Mucosa of gallbladder (tissue), 1 donor: ENCODE data around the gene SERTM2. TPM values are rescaled to one million over a fixed set of nuclear protein-coding genes. Genes with fewer than 3 reads are reported as not detected.
"Not testable (repeated sequence)": the region's sequence is repeated elsewhere in the genome, so short reads cannot be mapped to it uniquely, and the experiment has no call there.

Source experiments
- DNase-seq: peaks from one replicate; pipeline ENCODE4 v3.0.0-alpha.2; 2020; ENCODE audit warnings: low spot score
- total RNA-seq: library from RNA; stranded (reverse); gene quantifications from one replicate; pipeline ENCODE4 v1.2.1, GENCODE V29; 2021
- donor health status: DM: no; HTN: no; CAD: no.

Gene SERTM2
- total RNA-seq = 0.06 TPM

DNA sequence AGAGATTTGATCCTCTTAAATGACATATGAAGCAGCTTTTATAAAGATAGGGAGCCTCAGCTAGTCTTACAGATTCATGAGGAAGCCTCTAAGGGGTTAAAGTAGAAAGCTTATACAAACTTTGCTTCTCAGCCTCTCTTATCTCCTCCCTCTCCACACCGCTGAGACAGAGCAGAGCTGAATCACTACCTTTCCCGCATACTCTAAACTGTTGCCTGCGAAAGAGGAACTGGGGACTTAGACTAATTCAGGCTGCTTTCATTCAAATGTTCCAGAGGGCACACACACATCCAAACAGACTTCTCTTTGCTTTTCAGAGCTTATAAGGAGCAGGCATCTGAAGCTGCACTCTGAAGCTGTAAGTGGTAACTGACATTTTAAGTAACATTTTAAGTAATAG is at the start of gene SERTM2:
TSS of gene SERTM2 (plus strand) at position 169 of the 400 bp plus-strand sequence. CDS start 7,213 bp downstream, outside the sequence.
- DNase-seq = no peak

DNA sequence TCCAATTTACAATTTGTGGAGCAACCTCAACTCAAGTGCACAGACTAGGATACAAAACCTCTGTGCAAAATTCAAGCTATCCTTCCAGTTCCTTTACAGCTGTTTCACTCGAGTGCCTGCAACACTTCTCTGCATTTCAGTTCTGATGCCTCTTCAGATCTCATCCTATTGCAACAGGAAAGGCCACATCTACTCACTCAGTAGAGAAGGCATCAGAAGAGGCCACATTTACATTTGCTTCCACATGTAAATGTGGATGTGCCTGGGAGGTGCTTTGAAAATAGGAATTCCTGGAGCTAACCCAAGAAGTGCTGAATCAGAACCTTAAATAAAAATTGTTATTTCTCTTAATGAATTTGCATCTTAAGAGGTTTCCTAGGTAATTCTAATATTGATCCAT is 45.8 kb upstream of the SERTM2 start:
- DNase-seq = no peak

DNA sequence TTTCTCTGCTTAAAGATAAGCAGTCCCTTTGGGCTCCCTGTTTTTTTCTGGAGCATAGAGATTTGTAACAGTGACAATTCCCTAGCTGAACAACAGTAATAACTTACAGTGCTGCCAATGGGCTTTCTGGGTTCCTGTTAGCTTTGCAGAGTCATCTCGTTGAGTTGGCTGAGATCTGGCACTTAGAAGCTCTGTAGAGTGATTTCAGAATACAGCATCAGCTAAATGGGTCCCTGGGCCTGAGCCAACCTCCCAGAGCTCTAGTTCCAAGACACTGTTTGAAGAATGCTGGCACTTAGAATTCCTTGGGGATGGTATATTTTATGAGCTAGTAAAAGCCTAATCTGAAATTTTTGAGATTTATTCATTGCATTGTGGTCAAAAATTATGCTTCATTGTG is 43.5 kb upstream of the SERTM2 start:
- DNase-seq = peak; percentile 11

DNA sequence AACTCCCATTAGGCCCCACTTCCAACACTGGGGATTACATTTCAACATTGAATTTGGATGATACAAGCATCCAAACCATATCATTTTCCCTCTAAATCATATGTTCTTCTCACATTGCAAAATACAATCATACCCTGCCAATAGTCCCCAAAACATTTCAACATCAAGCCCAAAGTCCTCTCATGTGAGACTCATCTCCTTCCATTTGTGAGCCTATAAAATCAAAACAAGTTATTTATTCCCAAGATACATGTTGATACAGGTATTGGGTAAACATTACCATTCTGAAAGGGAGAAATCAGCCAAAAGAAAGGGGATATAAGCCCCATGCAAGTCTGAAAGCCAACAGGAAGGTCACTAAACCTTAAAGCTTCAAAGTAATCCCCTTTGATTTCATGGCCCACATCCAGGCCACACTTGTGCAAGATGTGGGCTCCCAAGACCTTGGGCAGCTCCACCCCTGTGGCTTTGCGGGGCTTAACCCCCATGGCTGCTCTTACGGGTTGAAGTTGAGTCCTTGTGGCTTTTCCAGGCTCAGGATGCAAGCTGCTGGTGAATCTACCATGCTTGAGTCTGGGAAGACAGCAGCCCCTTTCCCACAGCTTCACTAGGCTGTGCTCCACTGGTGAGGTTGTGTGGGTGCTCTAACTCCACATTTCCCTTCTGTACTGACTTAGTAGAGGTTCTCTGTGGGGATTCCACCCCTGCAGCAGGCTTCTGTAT is 40.6 kb upstream of the SERTM2 start:
- no peak for DNase-seq

DNA sequence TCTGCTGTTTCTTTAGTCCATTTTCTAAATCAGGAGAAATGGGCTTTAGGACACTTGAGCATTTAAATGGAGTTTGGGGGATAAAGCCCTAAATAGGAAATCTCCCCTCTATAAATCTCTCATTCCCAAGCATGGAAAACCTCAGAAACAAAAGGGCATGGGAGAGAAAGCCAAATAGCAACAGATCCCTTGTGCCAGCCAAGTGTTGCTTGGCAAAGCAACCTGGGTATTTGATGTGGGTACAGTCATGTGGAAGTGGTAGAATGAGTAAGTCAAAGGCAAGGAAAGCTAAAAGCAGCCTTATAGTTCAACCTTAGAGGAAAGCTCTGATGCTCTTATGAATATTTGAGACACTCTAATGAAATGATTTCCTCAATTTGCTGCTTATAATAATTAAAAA is 29.5 kb upstream of the SERTM2 start:
- DNase-seq = no peak

DNA sequence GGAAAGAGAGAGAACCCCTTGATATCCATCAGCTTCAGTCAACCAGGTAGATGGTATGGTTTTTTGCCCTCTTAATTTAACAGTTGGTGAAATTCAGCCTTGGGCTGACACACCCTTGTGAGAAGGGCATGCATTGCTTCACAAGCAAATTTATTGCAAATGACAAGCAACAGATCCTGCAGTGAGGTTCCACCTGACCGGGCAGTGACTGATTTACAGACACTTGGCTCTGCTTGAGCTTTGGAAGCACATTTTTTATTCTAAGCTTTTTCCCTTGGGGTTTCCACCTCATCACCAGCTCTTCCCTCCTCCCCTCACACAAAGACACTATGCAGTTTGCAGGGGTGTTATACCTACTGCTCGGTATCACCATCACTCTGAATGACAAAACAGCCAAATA is 28.3 kb upstream of the SERTM2 start:
- no peak for DNase-seq

DNA sequence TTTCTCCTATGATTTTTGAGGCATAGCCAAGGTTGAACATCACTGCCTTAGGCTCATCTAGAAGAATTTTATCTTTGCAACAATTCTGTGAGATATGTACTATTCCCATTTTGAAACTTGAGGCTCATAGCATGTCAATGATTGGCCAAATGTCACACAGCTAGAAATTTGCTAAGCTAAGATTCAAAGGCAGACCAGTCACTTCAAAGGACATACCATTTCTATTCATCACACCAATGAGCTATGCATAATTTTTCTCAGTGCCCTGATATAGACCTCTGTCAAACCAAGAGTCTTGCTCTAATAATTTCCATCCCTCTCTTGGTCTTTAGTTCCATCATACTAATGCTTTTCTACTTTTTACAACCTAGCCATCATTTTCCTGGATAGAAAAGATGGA is 27.6 kb upstream of the SERTM2 start:
- no peak for DNase-seq

DNA sequence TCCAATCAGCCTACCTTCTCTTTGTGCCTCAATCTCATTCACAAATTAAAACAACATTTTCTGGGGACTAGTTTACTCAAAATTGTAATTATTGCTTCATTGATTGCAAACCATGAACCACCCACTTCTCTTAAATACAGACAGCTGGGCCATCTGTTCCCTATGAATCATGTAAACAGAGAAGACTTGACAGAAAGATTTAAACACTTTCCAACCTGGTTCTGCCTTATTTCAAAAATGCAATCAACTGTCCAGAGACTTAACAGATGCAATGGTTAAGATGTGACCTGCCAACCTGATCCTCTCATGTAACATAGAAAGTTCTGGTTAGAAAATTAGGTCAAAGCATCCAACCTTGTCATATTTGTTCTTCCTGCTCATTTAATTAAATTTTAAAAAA is 20.8 kb upstream of the SERTM2 start:
- DNase-seq = no peak

DNA sequence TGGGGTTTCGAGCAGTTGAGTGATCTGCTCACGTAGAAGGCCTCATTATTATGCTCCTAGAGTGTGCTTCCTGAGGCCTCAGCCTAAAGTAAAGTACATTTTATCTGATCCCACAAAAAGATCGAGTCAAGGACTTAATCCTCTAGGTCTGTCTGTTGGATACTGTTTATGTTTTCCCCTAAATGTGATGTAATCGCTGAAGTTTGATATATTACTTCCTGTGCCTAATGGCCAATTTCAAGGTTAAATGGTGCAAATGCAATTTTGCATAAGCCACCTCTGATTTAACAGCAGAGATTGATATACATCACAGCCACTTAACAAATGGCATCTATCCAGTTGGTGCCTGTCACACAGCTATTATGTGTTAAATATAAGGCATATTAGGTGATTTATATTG is 19.4 kb upstream of the SERTM2 start:
- DNase-seq = no peak

DNA sequence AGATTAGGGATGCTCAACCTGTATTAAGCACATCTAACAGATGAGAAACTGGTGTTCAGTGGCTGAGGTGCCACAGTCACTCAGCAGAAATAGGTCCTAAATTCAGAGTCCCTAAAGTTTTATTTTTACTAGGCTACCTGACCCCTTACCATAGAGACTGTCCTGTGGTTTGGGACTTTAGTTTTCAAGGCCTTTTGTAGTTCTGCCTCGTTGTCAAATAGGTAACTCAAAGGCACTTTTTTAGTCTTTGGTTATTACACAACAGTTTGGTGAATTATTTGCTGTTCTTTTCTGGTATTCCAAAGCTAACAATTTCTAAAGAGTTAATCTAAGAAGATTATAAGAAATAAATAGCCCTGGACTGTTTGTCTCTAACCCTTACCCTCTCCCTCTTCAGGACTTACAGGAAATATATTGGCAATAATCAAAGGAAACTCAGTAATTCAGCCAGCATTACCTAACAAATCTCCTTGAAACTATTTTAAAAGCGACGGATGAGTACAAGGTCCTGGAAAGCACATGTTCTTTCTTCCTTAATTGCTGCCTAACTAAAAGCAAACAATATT is 12.8 kb upstream of the SERTM2 start:
- no peak for DNase-seq

DNA sequence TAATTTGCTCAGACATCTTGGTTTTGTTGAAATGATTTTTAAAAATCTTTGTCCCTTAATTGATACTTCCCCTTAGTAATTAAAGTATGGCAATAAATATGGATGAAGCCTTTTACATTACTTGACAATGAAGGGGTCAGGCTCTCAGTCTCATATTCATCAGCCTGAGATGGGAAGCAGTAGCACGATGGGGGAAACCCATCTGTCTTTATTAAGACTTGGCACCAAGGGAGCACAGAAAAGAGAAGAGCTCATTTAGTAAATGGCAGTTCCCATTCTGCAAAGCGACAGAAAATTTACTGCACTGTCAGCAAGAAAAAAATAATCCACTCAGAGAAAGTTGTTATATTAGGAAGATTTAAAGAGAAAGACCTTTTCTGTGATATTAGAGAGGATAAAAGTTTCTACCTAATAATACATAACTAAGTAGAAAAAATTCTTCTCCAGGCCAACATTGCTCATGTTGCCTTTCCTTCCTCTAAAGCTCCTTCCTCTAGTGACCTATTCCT is 7.9 kb upstream of the SERTM2 start:
- no peak for DNase-seq

DNA sequence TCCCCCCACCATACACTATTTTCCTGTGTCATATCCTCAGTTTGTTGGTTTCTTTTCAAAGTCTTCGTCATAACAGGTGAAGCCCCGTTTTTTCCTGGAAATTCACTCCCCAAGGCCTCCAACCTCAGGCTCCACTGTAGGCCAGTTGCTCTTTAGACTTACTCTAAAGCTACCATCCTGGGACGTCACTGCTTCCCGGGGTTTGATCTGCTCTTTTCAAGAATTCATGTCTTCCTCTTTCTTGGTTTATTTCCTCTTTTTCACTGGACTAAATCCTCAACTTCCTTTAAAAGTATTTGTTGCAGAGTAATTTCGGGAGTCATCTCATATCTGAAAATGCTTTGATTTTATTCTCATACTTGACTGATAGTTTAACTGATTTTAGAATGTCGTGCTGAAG is 6.5 kb upstream of the SERTM2 start:
- no peak for DNase-seq

DNA sequence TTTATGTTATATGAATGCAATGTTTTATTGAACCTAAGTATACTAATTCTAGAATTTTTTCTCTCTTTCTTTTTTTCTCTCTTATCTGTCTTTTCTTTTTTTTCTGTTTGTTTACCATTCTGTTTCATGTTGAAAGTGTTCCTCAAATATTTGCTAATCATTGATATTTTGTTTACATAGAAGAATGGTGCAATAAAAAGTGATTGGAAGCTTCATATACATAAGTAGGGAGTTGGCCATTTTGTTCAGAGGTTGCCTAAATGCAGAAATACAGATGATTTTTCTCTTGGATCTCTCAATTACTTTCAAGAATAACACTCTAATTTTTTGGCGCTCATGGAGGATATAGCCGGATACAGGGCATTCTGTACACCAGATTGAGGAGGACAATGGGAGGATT is 5.7 kb upstream of the SERTM2 start:
- no peak for DNase-seq

DNA sequence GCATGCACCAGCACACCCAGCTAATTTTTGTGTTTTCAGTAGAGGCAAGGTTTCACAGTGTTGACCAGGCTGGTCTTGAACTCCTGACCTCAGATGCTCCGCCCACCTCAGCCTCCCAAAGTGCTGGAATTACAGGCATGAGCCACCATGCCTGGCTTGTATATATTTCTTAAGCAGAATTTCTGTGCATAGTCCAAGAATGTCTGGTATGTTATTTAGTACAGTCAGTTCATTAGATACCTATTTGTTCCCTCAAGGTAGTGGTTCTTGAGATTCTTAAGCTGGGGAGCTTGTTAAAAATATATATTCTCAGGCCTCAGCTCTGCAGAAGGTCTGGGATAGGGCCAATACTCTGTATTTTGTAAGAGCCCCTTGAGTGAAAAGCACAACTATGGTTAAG is 4.6 kb upstream of the SERTM2 start:
- DNase-seq = no peak

DNA sequence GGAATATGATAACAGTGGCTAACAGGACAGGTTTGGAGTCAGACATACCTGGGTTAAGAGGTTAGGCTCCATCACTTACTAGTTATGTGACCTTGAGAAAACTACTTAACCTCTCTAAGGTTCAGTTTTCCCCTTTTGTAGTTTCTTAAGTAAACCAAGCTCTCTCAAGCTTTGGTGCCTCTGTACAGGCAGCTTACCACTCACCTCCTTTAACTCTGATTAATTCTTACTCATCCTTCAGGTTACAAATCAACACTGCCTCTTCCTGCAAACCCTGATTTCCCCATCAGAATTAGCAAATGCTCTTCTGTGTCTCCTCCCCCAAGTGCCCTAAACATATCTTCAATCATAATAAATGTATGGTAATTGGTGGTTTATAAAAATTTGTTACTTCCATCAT is 3.5 kb upstream of the SERTM2 start:
- DNase-seq = no peak

DNA sequence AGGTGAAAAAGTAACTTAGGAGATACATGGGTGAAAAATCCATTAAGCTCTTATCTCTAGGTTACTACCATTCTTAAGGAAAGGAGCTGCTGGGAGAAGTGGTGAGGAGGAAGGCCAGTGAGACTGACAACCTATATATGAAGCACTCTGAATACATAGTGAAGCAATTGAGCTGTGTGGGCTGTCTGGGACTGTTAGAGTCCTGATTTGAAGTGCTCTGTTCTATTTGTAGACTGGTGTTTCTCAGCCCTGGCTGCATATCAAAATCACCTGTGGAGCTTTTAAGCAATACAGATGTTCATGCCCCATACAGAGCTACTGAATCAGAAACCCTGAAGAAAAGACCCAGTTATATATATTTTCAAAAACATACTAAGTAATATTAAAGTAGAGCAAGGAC is 3.9 kb downstream of the SERTM2 start:
- DNase-seq = no peak

DNA sequence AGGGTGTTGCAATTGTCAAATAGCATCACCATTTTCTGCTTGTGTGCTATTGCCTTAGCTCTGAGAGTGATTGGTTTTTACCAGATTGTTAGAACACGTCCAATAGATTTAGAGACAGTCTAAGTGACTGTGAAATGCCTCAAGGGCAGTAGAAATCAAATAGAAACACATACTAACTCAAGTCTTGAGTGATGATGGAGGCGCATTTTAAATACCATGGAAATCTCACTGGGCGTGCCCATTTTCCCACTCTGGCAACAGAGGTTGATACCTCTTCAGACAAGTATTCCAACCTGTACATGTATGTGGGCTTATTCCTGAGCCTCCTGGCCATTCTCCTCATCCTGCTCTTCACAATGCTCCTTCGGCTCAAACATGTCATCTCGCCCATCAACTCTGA is 7.2 kb downstream of the SERTM2 start:
- no peak for DNase-seq

DNA sequence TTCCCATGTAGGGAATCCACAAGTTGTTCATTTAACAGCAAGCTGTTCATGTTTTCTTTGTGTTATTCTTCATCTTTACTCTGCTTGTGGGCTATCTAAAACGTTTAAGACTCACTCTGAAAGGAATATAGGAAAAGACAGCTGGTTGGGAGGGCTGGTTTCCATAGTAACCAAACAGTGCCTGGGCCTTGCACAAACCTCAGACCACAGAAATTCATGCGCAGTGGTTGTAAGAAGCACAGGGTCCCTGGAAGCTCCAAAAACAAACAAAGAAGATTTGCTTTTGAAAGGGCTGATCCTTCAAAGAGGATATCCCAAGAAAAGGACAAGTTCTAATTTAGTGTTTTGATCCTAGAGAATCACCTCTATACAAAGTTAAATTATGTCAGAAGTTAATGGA is 7.8 kb downstream of the SERTM2 start:
- no peak for DNase-seq

DNA sequence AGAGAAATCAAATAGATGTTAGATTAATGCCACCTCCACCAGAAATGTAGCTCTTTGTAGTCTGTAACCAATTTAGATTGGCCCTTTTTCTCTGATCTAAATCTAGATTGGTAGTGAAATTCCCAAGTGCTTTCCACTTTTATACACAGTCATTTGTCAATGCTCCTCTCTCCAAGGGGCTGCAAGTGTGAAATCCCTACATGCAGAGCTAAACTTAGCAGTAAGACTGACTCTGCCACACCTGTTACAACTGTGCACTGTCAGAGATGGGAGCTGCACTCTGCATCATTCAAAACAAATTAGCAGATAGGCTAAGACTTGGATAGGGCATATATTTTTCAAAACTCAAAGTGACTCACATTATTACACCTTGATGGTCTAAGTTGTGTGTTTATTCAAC is 9.1 kb downstream of the SERTM2 start:
- DNase-seq = no peak

DNA sequence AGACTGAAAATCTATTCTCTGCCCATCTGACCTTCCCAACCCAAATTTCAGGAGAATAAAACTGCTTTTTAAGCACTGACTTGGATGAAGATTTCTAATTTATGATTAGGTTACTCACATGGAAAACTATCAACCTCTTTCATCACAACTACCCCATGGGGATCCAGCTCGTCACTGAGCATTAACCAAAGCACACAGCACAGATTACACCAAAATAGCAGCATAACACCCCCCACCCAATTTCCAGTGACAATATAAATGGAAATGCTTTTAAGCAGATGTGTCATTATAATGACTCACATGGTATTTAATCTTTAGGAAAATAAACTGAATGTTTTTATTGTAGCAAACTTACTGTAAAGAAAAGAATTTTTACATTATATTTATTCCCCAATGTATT is 9.7 kb downstream of the SERTM2 start:
- no peak for DNase-seq

DNA sequence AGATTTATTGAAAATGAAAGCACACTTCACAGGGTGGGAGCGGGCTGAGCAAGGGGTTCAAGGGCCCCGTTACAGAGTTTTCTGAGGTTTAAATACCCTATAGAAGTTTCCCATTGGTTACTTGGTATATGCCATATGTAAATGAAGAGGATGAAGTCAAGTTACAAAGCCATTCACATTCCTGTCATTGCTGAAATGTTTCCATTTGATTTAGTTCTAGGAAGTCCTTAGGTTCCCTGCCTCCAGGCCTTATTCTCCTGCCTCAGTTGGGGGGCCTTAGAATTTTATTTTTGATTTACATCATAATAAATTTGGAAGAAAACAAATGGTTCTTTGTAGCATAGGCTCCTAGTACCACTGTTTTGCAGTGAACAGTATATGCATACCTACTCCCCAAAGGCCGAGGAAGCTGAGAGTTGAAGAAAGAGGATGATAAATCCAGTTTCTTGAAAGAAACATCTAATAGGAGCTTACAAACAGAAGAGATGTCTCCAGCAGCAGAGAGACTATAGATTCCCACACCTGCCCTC is 31.8 kb downstream of the SERTM2 start:
- DNase-seq = no peak

DNA sequence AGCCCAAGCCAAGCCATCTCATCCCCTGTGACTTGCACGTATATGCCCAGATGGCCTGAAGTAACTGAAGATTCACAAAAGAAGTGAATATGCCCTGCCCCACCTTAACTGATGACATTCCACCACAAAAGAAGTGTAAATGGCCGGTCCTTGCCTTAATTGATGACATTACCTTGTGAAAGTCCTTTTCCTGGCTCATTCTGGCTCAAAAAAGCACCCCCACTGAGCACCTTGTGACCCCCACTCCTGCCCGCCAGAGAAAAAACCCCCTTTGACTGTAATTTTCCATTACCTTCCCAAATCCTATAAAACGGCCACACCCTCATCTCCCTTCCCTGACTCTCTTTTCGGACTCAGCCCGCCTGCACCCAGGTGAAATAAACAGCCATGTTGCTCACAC is 37.8 kb downstream of the SERTM2 start:
- not testable (repeated sequence) for DNase-seq

DNA sequence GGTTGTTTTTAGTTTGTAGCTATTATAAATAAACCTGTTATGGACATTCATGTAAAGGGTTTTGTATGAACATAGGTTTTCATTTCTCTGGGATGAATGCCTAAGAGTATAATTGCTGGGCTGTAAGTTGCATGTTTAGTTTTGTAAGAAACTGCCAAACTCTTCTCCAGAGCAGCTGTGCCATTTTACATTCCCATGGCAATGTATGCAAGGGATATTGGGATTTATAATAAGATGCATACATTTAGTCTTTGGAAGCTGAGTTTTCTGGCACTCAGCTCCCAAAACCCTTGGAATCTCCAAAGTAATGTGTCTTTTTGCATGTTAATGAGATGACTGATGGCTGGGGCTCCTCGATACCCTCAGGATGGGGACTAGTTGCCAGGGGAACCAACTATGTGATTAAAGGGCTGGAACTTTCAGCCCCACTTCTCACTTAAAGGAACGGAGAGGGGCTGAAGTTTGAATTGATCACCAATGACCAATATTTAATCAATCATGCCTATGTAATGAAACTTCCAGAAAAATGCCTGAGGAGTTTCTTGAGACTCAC is 44.0 kb downstream of the SERTM2 start:
- DNase-seq = no peak
